ENCODE results near the gene LPAR3. TPM values are rescaled to one million over a fixed set of nuclear protein-coding genes. Genes with fewer than 3 reads are reported as not detected.

The LPAR3 gene
- total and polyA plus RNA-seq, 2 of the 13 experiments (the other 11 are each of a cell fraction or from before 2014, with no cell fraction given): not detected

- no peak overlapping the region for H3K9ac ChIP-seq (ENCODE audit: insufficient read depth, low read depth, low read length)
- CTCF ChIA-PET (ENCODE audit: low intra/inter-chr PET ratio, low total read pairs): no interaction called here
- 18% methylated on average over 5 of the region's 5 CpGs for WGBS (ENCODE audit: low lambda C conversion rate)
- no peak overlapping the region for H3K27ac ChIP-seq (ENCODE audit: extremely low read length, insufficient read depth, low read length)
- ATAC-seq: no peak
- no peak overlapping the region for H3K4me3 ChIP-seq (replicated peaks in 1 of 3; ENCODE audit: insufficient read depth in 1 of 3, low read depth in 2 of 3, low read length in 3 of 3)
- TF ChIP-seq NFIC (IDR thresholded peaks at IDR 0.05; ENCODE audit: low read length): no peak
- TF ChIP-seq ZNF564 (CRISPR knock-in tag; IDR thresholded peaks at IDR 0.05): no peak
- no peak for TF ChIP-seq GLMP (CRISPR knock-in tag; IDR thresholded peaks at IDR 0.05; ENCODE audit: borderline replicate concordance)
- TF ChIP-seq ETV5 (CRISPR knock-in tag; IDR thresholded peaks at IDR 0.05; ENCODE audit: borderline replicate concordance): no peak
- no peaks in the 10 kb centered on the region; a peak in 1 of 5 replicates for H3K27me3 ChIP-seq (ENCODE audit: control insufficient read depth in 1 of 2, insufficient read depth in 2 of 2, low read length in 2 of 2)
- no peaks in the 10 kb centered on the region for H3K36me3 ChIP-seq (replicated peaks in 1 of 2; ENCODE audit: control insufficient read depth in 1 of 2, insufficient read depth in 2 of 2, low read length in 2 of 2)
- DNase-seq (ENCODE audit: low spot score): no peak
- in situ Hi-C loops (cut with HindIII; ENCODE audit: extremely low pct_ligation_motif_present, low pct_unique_long_range_greater_than_20kb): no loop called here
- no peaks in the 10 kb centered on the region for H3K9me3 ChIP-seq (ENCODE audit: low read length)
- intact Hi-C loops (cut with micrococcal nuclease; ENCODE audit: unreplicated experiment): no loop called here
- H3K4me1 ChIP-seq (ENCODE audit: insufficient read depth, low read length): no peaks in the 10 kb centered on the region
- H4K20me1 ChIP-seq (ENCODE audit: insufficient read depth, low read length): no peaks in the 10 kb centered on the region
- no TSS peak for BruUV-seq (replicated peaks)
- FAIRE-seq: no peak
- H3K79me2 ChIP-seq (ENCODE audit: insufficient read depth, low read length): no peaks in the 10 kb centered on the region
- H3K4me2 ChIP-seq (ENCODE audit: low read depth, low read length): no peak overlapping the region
- no peak overlapping the region for H2AFZ ChIP-seq (ENCODE audit: low read length)
- POLR2A ChIA-PET: no interaction called here
Observed at GRCh38 chr1:84876353-84876752, 16.7 kb downstream of the LPAR3 start.

- H3K36me3 ChIP-seq (replicated peaks in 1 of 2; ENCODE audit: control insufficient read depth in 1 of 2, insufficient read depth in 2 of 2, low read length in 2 of 2): no peaks in the 10 kb centered on the region
- intact Hi-C loops (cut with micrococcal nuclease; ENCODE audit: unreplicated experiment) (no loop called here), in situ Hi-C loops (cut with HindIII; ENCODE audit: extremely low pct_ligation_motif_present, low pct_unique_long_range_greater_than_20kb) (no loop called here)
- no peak for TF ChIP-seq NFE2L2 (IDR thresholded peaks at IDR 0.05; ENCODE audit: low read length)
- TF ChIP-seq ZFP62 (CRISPR knock-in tag; IDR thresholded peaks at IDR 0.05): no peak
- no peak for TF ChIP-seq DRAP1 (CRISPR knock-in tag; IDR thresholded peaks at IDR 0.05)
- no peak for TF ChIP-seq ZNF558 (CRISPR knock-in tag; IDR thresholded peaks at IDR 0.05; ENCODE audit: borderline replicate concordance)
- no peak for TF ChIP-seq ASH2L (IDR thresholded peaks at IDR 0.05; ENCODE audit: insufficient read length, low read depth, low read length)
- no peak for TF ChIP-seq NR2F6 (IDR thresholded peaks at IDR 0.05)
- TF ChIP-seq NR2F6 (CRISPR knock-in tag; IDR thresholded peaks at IDR 0.05): no peak
- TF ChIP-seq ZNF510 (CRISPR knock-in tag; IDR thresholded peaks at IDR 0.05; ENCODE audit: low read depth): no peak
- no peak overlapping the region for H2AFZ ChIP-seq (ENCODE audit: low read length)
- no peaks in the 10 kb centered on the region for H4K20me1 ChIP-seq (ENCODE audit: insufficient read depth, low read length)
- FAIRE-seq (no peak), DNase-seq (ENCODE audit: low spot score) (no peak), ATAC-seq (no peak)
- H3K27me3 ChIP-seq (ENCODE audit: control insufficient read depth in 1 of 2, insufficient read depth in 2 of 2, low read length in 2 of 2): no peaks in the 10 kb centered on the region; a peak in 1 of 5 replicates
- H3K79me2 ChIP-seq (ENCODE audit: insufficient read depth, low read length): no peaks in the 10 kb centered on the region
- no peak overlapping the region for H3K27ac ChIP-seq (ENCODE audit: extremely low read length, insufficient read depth, low read length)
- no peak overlapping the region for H3K4me3 ChIP-seq (replicated peaks in 1 of 3; ENCODE audit: insufficient read depth in 1 of 3, low read depth in 2 of 3, low read length in 3 of 3)
- BruUV-seq (replicated peaks): no TSS peak
- H3K9me3 ChIP-seq (ENCODE audit: low read length): no peaks in the 10 kb centered on the region
- CTCF ChIA-PET (ENCODE audit: low intra/inter-chr PET ratio, low total read pairs): no interaction called here
- H3K4me2 ChIP-seq (ENCODE audit: low read depth, low read length): no peak overlapping the region
- 16% methylated on average over 2 of the region's 2 CpGs for WGBS (ENCODE audit: low lambda C conversion rate)
- no peaks in the 10 kb centered on the region for H3K4me1 ChIP-seq (ENCODE audit: insufficient read depth, low read length)
- no peak overlapping the region for H3K9ac ChIP-seq (ENCODE audit: insufficient read depth, low read depth, low read length)
- POLR2A ChIA-PET: no interaction called here
Observed at GRCh38 chr1:84873366-84873765, 19.6 kb downstream of the LPAR3 start.

Measured in HepG2 (cell line).